T-cell (primary cell): ENCODE data around the gene WWC1. TPM values are rescaled to one million over a fixed set of nuclear protein-coding genes. Genes with fewer than 3 reads are reported as not detected.

Experiments
- ATAC-seq, 4 experiments: fragments of 200-7000 bp in 3 of 4; fragments of 150-1000 bp in 1 of 4; cut with Tn5 transposase; replicated peaks in 1 of 4; 1 replicate in 3 of 4; 2 replicates in 1 of 4; pipeline ENCODE4 v1.10.0; 2021; ENCODE audit warnings: moderate library complexity in 3 of 4, mild to moderate bottlenecking in 2 of 4, moderate number of reproducible peaks in 1 of 4
- CTCF ChIA-PET, 2 donors: fragments of 300-600 bp; sonication (Branson Sonifier 250); formaldehyde crosslinking; loops; one replicate each; lab custom pipeline; 2022; ENCODE audit warnings: antibody characterized with exemption in 2 of 2; lab: Charles Lee
- POLR2A ChIA-PET, 2 donors: fragments of 300-600 bp; sonication (Branson Sonifier 250); formaldehyde crosslinking; loops; one replicate each; lab custom pipeline; 2022; ENCODE audit warnings: antibody characterized with exemption in 2 of 2; lab: Charles Lee
- DNase-seq, 35 experiments: peaks; one replicate each; pipeline versions ENCODE4 v3.0.0 to v3.0.0-alpha.2; 2013 to 2023
- H3K27ac ChIP-seq: one replicate; pipeline ENCODE4 v1.5.1; 2013; ENCODE audit warnings: low read length
- H3K27me3 ChIP-seq, 2 experiments: replicated peaks in 1 of 2; 1 replicate in 1 of 2; 2 replicates in 1 of 2; pipeline versions ENCODE4 v1.6.1 to v1.7.0; 2013; ENCODE audit warnings: low read length in 1 of 2, mixed read lengths in 1 of 2; ENCODE audit not compliant: control insufficient read depth in 2 of 2, insufficient read depth in 2 of 2; ENCODE audit errors: extremely low read depth in 1 of 2
- H3K36me3 ChIP-seq, 2 donors: 1 replicate in 1 of 2; 2 replicates in 1 of 2; pipeline versions ENCODE4 v1.6.1 to v1.7.0; 2013; ENCODE audit warnings: low read length in 1 of 2; ENCODE audit not compliant: control insufficient read depth in 2 of 2, insufficient read depth in 1 of 2; ENCODE audit errors: extremely low read depth in 1 of 2
- H3K4me1 ChIP-seq, 2 experiments: 1 replicate in 1 of 2; 2 replicates in 1 of 2; pipeline versions ENCODE4 v1.6.1 to v1.7.0; 2013; ENCODE audit warnings: low read length in 2 of 2, mixed read lengths in 1 of 2; ENCODE audit not compliant: insufficient read depth in 2 of 2, control insufficient read depth in 1 of 2; ENCODE audit errors: extremely low read depth in 1 of 2
- H3K4me3 ChIP-seq, 2 donors: 1 replicate in 1 of 2; 2 replicates in 1 of 2; pipeline versions ENCODE4 v1.5.1 to v1.7.0; 2013; ENCODE audit warnings: mild to moderate bottlenecking in 2 of 2, low read length in 1 of 2, moderate library complexity in 1 of 2; ENCODE audit not compliant: control insufficient read depth in 1 of 2; ENCODE audit errors: extremely low read depth in 1 of 2
- H3K9me3 ChIP-seq: 2 replicates; pipeline ENCODE4 v1.7.0; 2013
- H3K27ac Mint-ChIP-seq, 2 donors: one replicate each; pipeline ENCODE4 v1.8.0; 2020 to 2021; ENCODE audit warnings: mild to moderate bottlenecking in 2 of 2, mixed read lengths in 2 of 2
- H3K27me3 Mint-ChIP-seq, 2 donors: one replicate each; pipeline ENCODE4 v1.8.0; 2021 to 2022; ENCODE audit warnings: mixed read lengths in 2 of 2
- H3K36me3 Mint-ChIP-seq: one replicate; pipeline ENCODE4 v1.8.0; 2021; ENCODE audit warnings: mixed read lengths
- H3K4me1 Mint-ChIP-seq, 3 donors: one replicate each; pipeline ENCODE4 v1.8.0; 2020 to 2022; ENCODE audit warnings: mixed read lengths in 3 of 3, mild to moderate bottlenecking in 1 of 3
- H3K4me3 Mint-ChIP-seq, 3 donors: one replicate each; pipeline ENCODE4 v1.8.0; 2020 to 2022; ENCODE audit warnings: mild to moderate bottlenecking in 3 of 3, mixed read lengths in 3 of 3, moderate library complexity in 3 of 3
- H3K9me3 Mint-ChIP-seq, 3 donors: one replicate each; pipeline ENCODE4 v1.8.0; 2020 to 2022; ENCODE audit warnings: mixed read lengths in 3 of 3
- WGBS: methylation state at CpG from one replicate; pipeline ENCODE4 v1.1.5; 2013; ENCODE audit warnings: missing lambda C conversion rate; ENCODE audit not compliant: insufficient coverage; 5-methylcytosine and 5-hydroxymethylcytosine counted together
- total RNA-seq, 35 experiments: library from RNA in 6 of 35; stranded (reverse) in 6 of 35; fragments of 120-200 nt in 1 of 35; gene quantifications; one replicate each; pipeline versions ENCODE4 v1.2.1 to v1.2.4 and lab custom pipeline; 2013 to 2026

WWC1 gene
- total RNA-seq, 5 donors from 2014 or later (not counting 1 experiment from before 2014, with no cell fraction given), result 0.83 to 2.0 (median 1.6) TPM

GRCh38 chr5:168270476-168270875 is 21.0 kb upstream of the WWC1 start:
- H3K9me3 Mint-ChIP-seq, result no peaks in the 10 kb centered on the region
- no peak for ATAC-seq
- POLR2A ChIA-PET, result no interaction called here
- Histone ChIP-seq H3K9me3 (no peaks in the 10 kb centered on the region), H3K27ac (no peak overlapping the region), H3K36me3 (no peaks in the 10 kb centered on the region), H3K4me1 (peaks cover 0 to 10% of the 10 kb centered on the region in 2 experiments), H3K4me3 (no peak overlapping the region), H3K27me3 (peaks cover 2 to 22% of the 10 kb centered on the region in 2 experiments)
- H3K27me3 Mint-ChIP-seq, result peaks cover 25 to 26% of the 10 kb centered on the region in 2 donors
- peaks cover 10 to 15% (median 10%) of the 10 kb centered on the region in 3 donors for H3K4me1 Mint-ChIP-seq
- CTCF ChIA-PET, result no interaction called here
- WGBS, result 90% methylated on average over 2 of the region's 3 CpGs
- no peak overlapping the region for H3K4me3 Mint-ChIP-seq
- H3K27ac Mint-ChIP-seq, result no peak overlapping the region
- DNase-seq, result no peak
- no peaks in the 10 kb centered on the region for H3K36me3 Mint-ChIP-seq

GRCh38 chr5:168273056-168273980 is 18.1 kb upstream of the WWC1 start:
- no peak overlapping the region for H3K4me3 ChIP-seq
- Mint-ChIP-seq H3K4me1 (peaks cover 10 to 13% (median 10%) of the 10 kb centered on the region in 3 donors), H3K27ac (no peak overlapping the region), H3K36me3 (no peaks in the 10 kb centered on the region), H3K27me3 (peaks cover 25 to 29% of the 10 kb centered on the region in 2 donors), H3K9me3 (no peaks in the 10 kb centered on the region), H3K4me3 (no peak overlapping the region)
- WGBS, result 83% methylated on average over 1 of the region's 3 CpGs
- ATAC-seq (no peak), DNase-seq (no peak)
- no peak overlapping the region for H3K27ac ChIP-seq
- no peaks in the 10 kb centered on the region for H3K9me3 ChIP-seq
- H3K4me1 ChIP-seq, result peaks cover 0 to 10% of the 10 kb centered on the region in 2 experiments
- CTCF ChIA-PET, result interaction anchor here in 1 of 2 donors (0.5 kb wide), 1 partner anchor 20 kb away, joined by 3 read pairs; no protein-coding TSS in a partner anchor
- H3K36me3 ChIP-seq, result no peaks in the 10 kb centered on the region
- peaks cover 2 to 36% of the 10 kb centered on the region in 2 experiments for H3K27me3 ChIP-seq
- POLR2A ChIA-PET, result no interaction called here

GRCh38 chr5:168274406-168274805 is 17.0 kb upstream of the WWC1 start:
- H3K9me3 ChIP-seq, result no peaks in the 10 kb centered on the region
- no peaks in the 10 kb centered on the region for H3K36me3 Mint-ChIP-seq
- H3K27me3 ChIP-seq, result peaks cover 0 to 25% of the 10 kb centered on the region in 2 experiments
- no peak overlapping the region for H3K4me3 ChIP-seq
- ATAC-seq, result no peak
- DNase-seq, result no peak
- no peak overlapping the region for H3K27ac Mint-ChIP-seq
- ChIA-PET CTCF (no interaction called here), POLR2A (no interaction called here)
- no peaks in the 10 kb centered on the region for H3K36me3 ChIP-seq
- WGBS, result no CpG with 5 or more reads among the region's 1 CpG
- H3K4me1 Mint-ChIP-seq, result peaks cover 0 to 3% (median under 1%) of the 10 kb centered on the region in 3 donors
- no peaks in the 10 kb centered on the region for H3K9me3 Mint-ChIP-seq
- peaks cover 0 to 3% of the 10 kb centered on the region in 2 experiments for H3K4me1 ChIP-seq
- no peak overlapping the region for H3K27ac ChIP-seq
- no peak overlapping the region for H3K4me3 Mint-ChIP-seq
- H3K27me3 Mint-ChIP-seq, result peaks cover 15 to 29% of the 10 kb centered on the region in 2 donors

DNA sequence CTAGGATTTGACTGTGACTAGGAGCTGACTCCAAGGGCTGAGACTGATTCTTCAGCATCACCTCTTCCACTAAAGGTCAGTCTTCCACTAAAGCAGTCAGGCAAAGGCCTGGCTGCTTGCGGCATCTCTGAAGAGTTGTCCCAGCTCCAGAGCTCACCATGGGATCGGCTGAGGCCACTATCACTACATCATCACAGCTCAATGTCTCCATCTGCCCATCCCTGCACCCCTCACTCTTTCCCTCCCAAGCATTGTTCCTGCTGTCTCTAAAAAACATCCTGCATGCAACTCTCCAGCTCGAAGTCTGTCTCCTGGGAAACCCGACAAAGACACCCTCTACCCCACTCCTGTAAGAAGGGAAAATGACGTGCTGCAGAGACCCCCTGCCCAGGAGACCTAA is 15.5 kb upstream of the WWC1 start:
- ATAC-seq (no peak), DNase-seq (no peak)
- WGBS, result 90% methylated on average over 3 of the region's 5 CpGs
- no peak overlapping the region for H3K4me3 ChIP-seq
- no peaks in the 10 kb centered on the region for H3K4me1 Mint-ChIP-seq
- H3K27me3 Mint-ChIP-seq, result peaks cover 18 to 26% of the 10 kb centered on the region in 2 donors
- CTCF ChIA-PET, result interaction anchor here in 1 of 2 donors (0.7 kb wide), 1 partner anchor 56 kb away, joined by 3 read pairs; no protein-coding TSS in a partner anchor
- no peak overlapping the region for H3K27ac Mint-ChIP-seq
- H3K4me1 ChIP-seq, result no peaks in the 10 kb centered on the region
- no peak overlapping the region for H3K27ac ChIP-seq
- H3K27me3 ChIP-seq, result peaks cover 0 to 16% of the 10 kb centered on the region in 2 experiments
- H3K9me3 ChIP-seq, result no peaks in the 10 kb centered on the region
- H3K36me3 ChIP-seq, result no peaks in the 10 kb centered on the region
- H3K36me3 Mint-ChIP-seq, result no peaks in the 10 kb centered on the region
- POLR2A ChIA-PET, result interaction anchor here in 1 of 2 donors (0.6 kb wide), 1 partner anchor 271 kb away, joined by 4 read pairs; no protein-coding TSS in a partner anchor
- H3K4me3 Mint-ChIP-seq, result no peak overlapping the region
- H3K9me3 Mint-ChIP-seq, result no peaks in the 10 kb centered on the region

DNA sequence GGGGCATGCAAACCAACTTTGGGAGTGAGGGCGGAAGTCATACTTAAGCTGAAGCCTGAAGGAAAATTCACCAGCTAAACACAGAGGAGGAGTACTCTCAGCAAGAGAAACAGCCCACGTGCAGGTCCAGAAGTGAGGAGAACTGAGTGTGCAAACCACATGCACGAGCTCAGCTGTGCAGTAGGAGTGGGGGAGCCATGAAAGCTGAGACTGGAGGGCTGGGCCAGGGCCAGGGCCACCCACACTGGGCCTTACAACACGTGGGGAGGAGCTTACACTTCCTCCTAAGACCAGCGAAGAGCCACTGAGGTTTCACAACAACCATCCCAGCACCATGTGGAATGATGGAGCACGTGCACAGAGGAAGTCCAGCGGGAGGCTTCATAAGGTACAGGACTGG is 9.3 kb upstream of the WWC1 start:
- Mint-ChIP-seq H3K4me1 (peaks cover 0 to 2% (median 0%) of the 10 kb centered on the region in 3 donors), H3K27me3 (peaks cover 19% of the 10 kb centered on the region in 2 donors), H3K9me3 (peaks cover 11 to 16% (median 12%) of the 10 kb centered on the region in 3 donors), H3K36me3 (no peaks in the 10 kb centered on the region), H3K4me3 (no peak overlapping the region), H3K27ac (no peak overlapping the region)
- H3K27ac ChIP-seq, result no peak overlapping the region
- ATAC-seq, result no peak
- no peak for DNase-seq
- no peaks in the 10 kb centered on the region for H3K36me3 ChIP-seq
- H3K27me3 ChIP-seq, result peaks cover 0 to 14% of the 10 kb centered on the region in 2 experiments
- H3K4me1 ChIP-seq, result no peaks in the 10 kb centered on the region
- CTCF ChIA-PET, result no interaction called here
- no peak overlapping the region for H3K4me3 ChIP-seq
- POLR2A ChIA-PET, result no interaction called here
- WGBS, result 67% methylated on average over 1 of the region's 7 CpGs
- H3K9me3 ChIP-seq, result no peaks in the 10 kb centered on the region

GRCh38 chr5:168284809-168285208 is 6.6 kb upstream of the WWC1 start:
- Mint-ChIP-seq H3K4me1 (peaks cover 0 to 4% (median 1%) of the 10 kb centered on the region in 3 donors), H3K36me3 (no peaks in the 10 kb centered on the region), H3K27ac (no peak overlapping the region), H3K27me3 (peaks cover 18 to 23% of the 10 kb centered on the region in 2 donors), H3K4me3 (no peak overlapping the region), H3K9me3 (peaks cover 11 to 16% (median 12%) of the 10 kb centered on the region in 3 donors)
- H3K4me3 ChIP-seq, result no peak overlapping the region
- DNase-seq (no peak), ATAC-seq (no peak)
- no peaks in the 10 kb centered on the region for H3K4me1 ChIP-seq
- no peaks in the 10 kb centered on the region for H3K36me3 ChIP-seq
- POLR2A ChIA-PET, result interaction anchor here in 1 of 2 donors (0.6 kb wide), 1 partner anchor 226 kb away, joined by 3 read pairs; no protein-coding TSS in a partner anchor
- 80% methylated on average over 1 of the region's 4 CpGs for WGBS
- no peaks in the 10 kb centered on the region for H3K9me3 ChIP-seq
- no peak overlapping the region for H3K27ac ChIP-seq
- CTCF ChIA-PET, result no interaction called here
- H3K27me3 ChIP-seq, result peaks cover 0 to 15% of the 10 kb centered on the region in 2 experiments
